HG02852 (cell line): Measurements from ENCODE around the gene VPREB3.

Source experiments
- ATAC-seq: cut with Tn5 transposase; IDR thresholded peaks from one replicate; pipeline ENCODE4 v1.9.1; 2021; ENCODE audit warnings: mild to moderate bottlenecking, moderate library complexity; ENCODE audit not compliant: unreplicated experiment

VPREB3 gene

DNA sequence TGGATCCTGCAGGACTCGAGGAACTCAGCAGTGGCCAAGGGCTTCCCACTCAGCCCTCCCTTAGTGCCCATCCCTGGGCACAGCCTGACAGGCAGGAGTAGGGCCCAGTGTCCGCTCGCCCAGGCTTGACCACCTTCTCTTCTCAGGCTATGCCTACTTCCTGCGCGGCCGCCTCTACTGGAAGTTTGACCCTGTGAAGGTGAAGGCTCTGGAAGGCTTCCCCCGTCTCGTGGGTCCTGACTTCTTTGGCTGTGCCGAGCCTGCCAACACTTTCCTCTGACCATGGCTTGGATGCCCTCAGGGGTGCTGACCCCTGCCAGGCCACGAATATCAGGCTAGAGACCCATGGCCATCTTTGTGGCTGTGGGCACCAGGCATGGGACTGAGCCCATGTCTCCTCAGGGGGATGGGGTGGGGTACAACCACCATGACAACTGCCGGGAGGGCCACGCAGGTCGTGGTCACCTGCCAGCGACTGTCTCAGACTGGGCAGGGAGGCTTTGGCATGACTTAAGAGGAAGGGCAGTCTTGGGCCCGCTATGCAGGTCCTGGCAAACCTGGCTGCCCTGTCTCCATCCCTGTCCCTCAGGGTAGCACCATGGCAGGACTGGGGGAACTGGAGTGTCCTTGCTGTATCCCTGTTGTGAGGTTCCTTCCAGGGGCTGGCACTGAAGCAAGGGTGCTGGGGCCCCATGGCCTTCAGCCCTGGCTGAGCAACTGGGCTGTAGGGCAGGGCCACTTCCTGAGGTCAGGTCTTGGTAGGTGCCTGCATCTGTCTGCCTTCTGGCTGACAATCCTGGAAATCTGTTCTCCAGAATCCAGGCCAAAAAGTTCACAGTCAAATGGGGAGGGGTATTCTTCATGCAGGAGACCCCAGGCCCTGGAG, 29.3 kb upstream of the VPREB3 start:
- no peak for ATAC-seq

DNA sequence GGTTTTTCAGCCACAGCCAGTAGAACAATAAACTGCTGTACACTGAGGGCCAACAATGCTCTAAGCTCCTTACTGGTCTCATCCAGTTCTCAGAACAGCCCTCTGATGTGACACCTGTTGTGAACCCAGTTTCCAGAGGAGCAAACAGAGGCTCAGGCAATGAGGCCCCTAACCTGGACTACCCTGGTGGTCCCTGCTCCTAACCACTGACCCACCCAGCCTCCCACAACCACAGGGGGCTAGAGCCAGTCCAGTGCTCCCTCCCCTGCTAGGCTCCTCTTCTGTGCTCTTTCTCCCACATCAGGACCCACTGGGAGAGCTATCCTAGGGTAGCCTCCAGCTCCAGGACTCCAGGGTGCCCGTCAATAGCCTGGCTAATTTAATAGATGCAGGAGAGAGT, 28.5 kb upstream of the VPREB3 start:
- ATAC-seq: no peak

DNA sequence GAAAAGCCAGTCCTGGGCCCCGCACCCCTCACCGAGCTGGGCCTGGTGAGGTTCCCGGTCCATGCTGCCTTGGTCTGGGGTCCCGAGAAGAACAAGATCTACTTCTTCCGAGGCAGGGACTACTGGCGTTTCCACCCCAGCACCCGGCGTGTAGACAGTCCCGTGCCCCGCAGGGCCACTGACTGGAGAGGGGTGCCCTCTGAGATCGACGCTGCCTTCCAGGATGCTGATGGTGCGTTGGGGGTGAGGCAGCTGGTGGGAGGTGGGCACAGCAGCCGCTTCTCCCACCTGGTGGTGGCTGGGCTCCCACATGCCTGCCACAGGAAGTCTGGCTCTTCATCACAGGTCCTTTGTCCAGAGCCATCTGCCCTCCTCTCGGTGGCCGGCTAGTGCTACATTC, 28.0 kb upstream of the VPREB3 start:
- ATAC-seq: no peak

DNA sequence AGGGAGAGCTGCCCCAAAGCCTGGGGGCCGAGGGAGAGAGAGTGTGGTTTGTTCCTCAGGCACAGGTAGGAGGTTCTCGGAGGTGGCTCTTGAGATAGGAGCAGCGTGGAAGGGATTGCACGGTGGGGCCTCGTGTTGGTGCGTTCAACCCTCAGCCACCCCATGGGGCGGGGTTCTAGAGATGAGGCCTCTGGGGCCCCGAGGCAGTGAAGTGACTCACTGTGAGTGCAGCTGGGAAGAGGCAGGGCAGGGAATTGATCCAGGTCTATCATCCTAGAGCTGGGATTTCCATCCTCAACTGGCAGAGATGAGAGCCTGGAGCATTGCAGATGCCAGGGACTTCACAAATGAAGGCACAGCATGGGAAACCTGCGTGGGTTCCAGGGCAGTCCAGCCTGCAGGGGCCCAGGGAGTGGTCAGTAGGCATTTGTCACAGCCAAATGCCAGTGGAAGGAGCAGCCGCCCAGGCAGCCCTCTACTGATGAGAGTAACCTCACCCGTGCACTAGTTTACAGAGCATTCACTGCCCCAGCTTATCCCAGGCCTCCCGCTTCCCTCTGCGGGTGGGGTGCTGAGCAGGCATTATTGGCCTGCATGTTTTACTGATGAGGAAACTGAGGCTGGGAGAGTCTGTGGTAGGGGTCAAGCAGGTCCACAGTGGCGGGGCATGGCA, 27.4 kb upstream of the VPREB3 start:
- ATAC-seq: no peak

DNA sequence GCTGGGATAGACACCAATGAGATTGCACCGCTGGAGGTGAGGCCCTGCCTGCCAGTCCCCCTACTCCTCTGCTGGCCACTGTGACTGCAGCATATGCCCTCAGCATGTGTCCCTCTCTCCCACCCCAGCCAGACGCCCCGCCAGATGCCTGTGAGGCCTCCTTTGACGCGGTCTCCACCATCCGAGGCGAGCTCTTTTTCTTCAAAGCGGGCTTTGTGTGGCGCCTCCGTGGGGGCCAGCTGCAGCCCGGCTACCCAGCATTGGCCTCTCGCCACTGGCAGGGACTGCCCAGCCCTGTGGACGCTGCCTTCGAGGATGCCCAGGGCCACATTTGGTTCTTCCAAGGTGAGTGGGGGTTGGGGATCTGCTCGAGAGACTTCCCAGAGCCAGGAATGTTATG, 26.8 kb upstream of the VPREB3 start:
- no peak for ATAC-seq

DNA sequence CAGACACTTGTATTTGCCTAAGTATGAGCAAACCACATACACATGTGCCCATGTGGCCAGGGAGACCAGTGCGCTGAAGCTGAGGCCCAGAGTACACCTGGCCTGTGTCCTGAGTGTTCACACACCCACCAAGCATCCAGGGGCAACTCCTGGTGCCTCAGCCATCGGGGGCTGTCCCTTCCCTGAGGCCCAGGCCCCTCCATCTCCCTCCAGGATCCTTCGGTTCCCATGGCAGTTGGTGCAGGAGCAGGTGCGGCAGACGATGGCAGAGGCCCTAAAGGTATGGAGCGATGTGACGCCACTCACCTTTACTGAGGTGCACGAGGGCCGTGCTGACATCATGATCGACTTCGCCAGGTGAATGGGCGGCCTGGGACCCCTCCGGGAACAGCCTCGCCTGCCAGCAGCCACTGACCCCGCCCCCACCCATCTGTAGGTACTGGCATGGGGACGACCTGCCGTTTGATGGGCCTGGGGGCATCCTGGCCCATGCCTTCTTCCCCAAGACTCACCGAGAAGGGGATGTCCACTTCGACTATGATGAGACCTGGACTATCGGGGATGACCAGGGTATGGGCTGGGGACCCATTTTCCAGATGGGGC, 26.0 kb upstream of the VPREB3 start:
- ATAC-seq: no peak

DNA sequence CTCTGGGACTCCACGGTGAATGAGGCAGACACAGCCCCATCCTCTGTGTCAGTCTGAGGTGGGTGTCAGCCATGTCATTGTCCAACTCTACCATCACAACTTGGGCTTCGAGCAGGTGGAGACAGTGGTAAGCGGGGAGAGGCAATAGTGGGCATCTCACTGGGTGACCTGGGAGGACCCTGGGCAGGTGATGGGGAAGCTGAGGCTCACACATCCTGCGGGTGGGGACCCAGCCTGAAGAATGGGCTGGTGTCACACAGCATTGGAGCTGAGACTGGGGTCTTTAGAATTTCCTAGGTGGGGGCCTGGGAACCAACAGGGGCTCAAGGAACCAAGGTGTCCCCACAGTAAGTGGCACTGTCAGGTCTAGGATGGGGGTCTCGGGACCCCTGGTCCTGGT, 25.5 kb upstream of the VPREB3 start:
- ATAC-seq: no peak

DNA sequence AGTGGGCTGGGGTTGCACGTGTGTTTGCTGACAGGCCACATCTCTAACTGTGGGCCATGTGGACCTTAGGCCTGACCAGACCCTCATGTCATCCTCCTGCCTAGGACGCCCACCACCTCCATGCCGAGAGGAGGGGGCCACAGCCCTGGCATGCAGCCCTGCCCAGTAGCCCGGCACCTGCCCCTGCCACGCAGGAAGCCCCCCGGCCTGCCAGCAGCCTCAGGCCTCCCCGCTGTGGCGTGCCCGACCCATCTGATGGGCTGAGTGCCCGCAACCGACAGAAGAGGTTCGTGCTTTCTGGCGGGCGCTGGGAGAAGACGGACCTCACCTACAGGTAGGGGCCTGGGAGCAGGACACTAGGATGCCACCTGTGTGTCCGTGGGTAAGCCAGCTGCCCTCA, 24.9 kb upstream of the VPREB3 start:
- no peak for ATAC-seq

DNA sequence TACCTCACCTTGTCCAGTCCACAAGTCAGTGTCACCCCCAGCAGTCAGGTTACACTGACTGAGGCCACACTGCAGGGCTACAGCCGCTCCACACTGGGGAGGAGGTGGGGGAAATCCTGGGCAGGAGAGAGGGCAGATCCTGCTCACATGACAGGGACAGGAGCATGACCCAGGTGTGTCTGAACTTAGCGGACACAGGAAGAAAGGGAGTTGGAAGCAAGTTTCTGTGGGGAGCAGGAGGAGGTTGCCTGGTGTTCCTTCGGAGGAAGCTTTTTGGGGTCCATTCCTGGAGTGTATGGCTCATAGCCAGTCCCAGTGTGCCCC, 24.3 kb upstream of the VPREB3 start:
- ATAC-seq: no peak

DNA sequence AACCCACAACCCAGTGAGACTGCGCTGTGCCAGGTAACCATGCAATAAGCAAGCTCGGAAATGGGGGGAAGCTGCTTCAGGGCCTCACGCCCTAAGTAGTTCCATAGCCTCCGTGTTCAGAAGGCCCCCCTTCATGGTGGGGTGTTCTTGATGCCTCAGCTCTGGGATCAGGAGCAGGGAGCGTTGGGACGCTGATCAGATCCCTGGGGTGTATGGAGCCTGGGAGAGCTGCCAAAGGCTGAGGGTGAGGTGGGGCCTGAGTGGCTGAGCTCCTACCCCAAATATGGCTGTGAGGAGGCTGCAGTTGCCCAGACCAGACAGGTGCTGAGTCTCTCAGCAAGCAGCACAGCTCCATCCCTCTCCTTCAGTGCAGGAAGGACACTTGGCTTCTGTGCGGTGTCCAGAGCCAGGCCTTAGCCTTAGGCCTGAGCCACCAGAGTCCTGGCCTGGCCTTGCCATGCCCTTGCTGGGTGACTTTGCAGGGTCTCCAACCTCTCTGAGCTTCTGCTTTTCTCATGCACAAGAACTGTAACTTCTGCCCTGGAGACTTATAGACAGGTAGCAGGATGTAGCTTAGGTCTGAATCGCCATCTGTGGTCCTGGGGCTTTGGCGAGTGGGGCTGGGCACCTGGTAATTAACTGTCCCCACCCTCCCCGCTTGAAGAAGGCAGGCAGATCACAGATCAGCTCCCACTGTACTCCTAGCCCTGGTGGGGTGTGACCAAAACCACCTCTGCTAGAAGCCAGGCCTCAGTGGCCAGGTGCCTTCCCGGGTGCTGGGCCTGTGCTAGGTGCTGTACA, 23.8 kb upstream of the VPREB3 start:
- no peak for ATAC-seq

DNA sequence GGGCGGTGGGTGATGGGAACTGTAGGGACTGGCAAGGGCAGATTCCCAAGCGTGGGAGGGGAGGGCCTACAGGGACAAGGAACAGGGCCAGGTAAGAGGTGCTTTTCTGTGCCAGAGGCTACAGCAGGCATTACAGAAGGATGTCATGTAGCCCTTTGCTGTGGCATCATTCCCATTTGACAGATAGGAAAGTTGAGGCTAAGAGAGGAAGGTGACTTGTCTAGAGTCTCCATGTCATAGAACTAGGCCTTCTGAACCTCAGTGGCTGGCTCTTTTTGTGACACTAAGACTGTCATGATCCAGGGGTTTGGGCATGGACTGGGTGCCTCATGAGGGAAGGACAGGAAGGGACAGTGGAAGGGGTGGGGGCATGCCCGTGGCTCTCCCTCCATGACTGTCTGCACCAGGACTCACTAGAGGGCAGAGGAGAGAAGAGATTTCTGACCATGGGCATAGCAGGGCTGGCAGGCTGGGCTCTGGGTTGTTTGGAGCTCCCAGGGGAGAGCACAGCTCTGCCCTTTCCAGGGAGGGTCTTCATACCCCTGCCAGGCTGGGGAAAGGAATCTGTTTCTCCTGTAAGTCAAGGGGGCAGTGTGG, 21.7 kb upstream of the VPREB3 start:
- no peak for ATAC-seq

DNA sequence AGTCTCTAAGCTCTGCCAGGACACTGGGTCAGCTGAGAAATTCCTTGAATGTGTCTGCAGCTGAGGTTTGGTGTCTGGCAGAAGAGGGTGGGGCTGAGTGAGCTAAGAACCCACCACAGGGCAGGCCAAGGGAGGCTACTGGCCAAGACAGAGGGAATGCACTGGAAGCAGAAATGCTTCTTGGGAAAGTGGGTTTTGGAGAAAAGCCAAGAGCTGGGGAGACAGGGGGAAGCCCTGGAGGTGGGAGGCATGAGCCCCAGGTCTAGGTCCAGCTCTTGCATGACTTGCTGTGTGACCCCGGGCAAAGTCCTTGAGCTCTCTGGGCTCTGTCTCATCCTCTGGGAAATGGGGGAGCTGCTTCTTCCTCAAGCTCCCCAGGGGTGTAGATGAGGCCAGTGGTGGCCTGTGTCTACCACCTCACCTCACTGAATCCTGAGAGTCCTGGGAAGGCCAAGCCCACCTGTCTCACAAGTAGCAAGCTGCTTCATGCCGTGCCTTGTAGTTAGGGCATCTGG, 20.8 kb upstream of the VPREB3 start:
- ATAC-seq: no peak

DNA sequence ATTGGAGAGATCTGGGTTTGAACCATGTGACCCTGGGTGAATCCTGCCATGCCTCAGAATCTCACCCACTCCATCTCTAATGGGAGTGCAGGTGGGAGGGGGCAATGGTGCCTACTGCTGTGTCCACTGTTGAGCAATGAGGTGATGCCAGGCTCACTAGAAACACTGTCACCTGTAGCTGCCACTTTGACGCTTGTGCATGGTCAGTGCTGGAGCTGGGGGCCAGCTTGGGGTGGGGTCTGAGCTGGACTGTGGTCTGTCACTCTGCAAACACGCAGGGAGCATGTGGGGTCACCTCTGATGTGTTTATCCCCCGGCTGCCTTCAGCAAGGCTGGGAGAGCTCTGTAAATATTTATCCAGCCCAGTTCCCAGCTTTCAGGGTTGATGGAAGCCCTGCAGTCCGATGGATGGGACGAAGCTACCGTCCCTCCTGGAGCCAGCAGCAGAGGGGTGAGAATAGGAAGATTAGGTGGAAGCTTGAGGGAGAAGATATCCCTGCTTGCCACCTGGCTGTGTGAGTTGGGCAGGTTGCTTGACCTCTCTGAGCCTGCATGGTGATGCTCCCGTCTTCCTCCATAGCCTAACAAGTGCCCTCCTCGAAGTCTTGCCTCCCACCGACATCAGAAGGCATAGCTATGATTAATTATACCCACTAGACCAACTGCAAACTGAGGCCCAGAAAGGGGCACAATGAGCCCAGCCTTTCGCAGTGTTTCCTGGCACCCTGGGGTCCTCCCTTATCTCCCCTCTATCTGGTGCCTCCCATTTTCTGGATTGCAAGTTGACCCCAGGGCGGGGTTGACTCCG, 20.1 kb upstream of the VPREB3 start:
- ATAC-seq: no peak

DNA sequence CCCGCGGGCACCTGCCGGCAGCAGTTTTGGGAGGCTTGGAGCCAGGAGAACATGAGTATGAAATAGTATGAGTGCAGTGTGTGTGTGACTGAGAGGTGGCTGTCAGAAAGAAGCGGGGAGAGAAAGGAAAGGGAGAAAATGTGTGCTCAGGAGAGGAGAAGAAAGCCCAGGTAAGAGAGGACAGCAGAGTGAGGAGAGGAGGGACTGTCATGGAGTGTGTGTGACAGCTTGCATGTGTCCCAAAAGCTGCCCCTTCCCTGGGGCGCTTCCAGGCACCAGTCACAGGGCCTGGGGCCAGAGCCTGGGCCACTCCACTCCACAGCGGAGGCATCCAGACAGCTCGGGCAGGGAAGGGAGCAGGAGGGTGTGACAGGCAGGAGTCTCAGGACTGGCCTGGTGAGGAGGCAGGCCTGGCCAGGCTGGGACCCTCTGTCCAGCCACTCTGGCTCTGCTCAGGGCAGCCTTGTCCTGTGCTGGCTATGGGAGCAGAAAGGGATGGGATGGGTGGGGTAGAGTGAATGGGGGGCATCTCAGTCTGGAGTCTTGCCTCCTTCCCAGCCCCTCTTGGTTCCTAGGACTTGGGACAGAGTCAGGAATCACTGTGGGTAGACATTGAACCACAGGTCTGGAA, 19.4 kb upstream of the VPREB3 start:
- ATAC-seq: no peak

DNA sequence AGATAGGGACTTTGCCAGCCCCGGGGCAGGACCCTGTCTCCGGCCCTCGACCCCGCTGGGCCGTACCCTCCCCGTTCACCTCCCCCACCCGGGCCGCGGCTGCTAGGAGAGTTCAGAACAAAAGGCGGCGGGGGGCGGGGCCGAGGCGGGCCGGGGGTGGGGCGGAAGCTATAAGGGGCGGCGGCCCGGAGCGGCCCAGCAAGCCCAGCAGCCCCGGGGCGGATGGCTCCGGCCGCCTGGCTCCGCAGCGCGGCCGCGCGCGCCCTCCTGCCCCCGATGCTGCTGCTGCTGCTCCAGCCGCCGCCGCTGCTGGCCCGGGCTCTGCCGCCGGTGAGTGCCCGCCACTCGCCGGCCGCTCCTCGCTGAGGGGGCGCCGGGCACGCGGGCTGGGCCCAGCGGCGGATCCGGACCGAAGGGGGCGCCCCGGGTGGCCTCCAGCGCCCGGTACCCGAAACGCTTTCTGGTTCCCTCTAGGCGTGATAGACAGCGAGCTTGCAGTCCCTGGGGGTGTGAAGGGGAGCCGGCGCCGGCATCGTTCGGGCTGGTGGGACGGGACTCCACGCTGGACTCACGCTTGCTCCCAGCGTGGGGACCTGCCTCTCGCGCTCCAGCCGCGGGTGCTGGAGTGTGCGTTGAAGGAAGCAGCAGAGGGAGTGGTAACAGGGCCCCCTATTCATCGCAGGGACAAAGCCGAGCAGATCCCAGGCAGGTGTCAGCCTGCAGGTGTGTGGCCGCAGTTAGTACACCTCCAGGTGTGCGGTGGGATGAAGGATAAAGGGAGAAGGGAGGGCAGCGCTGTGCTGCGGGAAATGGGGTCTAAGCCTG, 18.6 kb upstream of the VPREB3 start, which contains the start of gene MMP11:
Gene MMP11 (plus strand): TSS at position 201 of the 825 bp plus-strand sequence. CDS start 22 bp downstream, at position 223.
- ATAC-seq: no peak

DNA sequence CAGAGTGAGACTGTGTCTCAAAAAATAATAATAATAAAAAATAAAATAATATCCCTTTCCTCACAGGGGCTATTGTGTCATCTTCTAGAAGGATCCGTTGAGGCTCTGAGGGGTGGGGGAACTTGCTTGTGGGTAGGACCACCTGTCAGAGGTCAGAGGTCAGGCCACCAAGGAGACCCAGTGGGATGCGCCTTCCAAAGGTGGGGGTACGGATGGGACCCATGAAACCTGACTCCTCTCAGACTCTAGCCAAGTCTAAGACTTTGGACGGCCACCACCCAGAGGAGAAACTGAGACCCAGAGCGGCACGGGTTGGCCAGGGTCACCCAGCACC, 18.1 kb upstream of the VPREB3 start:
- no peak for ATAC-seq

DNA sequence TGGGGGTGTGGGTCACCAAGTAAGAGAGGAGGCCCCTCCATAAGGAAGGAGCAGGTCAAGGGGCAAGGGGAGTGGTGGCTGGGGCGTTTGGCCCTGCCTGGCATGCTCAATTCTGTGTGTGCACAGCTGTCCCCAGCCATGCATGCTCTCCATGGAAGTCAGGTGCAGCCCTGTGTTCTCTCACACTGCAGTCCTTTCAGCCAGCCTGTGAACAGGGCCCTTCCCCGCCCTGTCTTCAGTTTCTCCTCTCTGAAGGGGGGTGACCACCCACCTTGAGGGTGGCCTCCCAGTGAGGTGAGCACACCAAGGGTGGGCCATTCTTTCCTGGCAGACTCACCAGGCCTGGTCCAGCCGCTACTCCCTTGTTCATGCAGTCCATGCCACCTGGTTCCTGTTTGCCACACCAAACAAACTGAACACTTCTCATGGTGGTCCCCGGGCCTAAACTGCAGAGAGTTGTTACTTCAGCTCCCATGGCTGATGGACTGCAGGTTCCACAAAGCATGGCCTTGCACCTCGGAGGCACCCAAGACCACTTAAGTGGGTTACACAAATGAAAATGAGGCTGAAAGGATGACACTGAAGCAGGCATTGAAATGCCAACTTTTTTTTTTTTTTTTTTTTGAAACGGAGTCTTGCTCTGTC, 15.2 kb upstream of the VPREB3 start:
- ATAC-seq: no peak
